ENCODE results near the gene HRH1.

DNA sequence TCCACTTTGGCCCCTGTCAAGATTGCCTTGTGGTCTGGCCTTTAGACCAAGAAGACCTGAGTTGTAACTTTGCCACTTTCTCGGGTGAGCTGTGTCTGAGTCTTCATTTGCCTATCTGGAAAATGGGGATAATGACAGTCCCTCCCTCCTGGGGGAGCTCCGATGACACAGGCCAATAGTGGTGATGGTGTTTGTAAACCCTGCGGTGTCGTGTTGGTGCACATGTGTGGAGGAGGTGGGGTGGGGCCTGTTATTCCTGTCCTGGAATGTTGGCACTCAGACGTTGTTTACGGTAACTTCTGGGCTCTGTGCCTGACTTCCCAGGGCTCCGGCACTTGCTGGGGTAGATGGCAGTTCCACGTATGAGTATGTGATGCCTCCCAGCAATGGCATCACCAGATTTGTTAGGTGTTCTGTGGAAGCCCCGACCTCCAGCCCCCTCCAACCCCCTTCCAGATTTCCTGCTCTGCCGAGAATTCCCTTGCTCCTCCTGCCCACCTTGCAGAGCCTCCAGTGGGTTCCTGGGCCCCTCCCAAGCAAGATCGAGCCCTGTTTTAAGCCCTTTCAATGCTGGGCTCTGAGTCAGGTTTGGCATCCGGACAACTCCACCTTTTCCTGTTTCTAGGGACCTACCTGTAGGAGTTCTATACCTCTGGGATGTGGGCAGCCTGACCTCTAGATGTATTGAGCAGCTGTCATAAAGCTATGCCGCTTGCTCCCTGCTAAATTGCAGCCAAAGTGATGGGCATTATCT is 31.4 kb downstream of the HRH1 start:
- no peak for TF ChIP-seq EZH2 (IDR thresholded peaks at IDR 0.05; ENCODE audit: borderline replicate concordance, low read length)
- TF ChIP-seq, protein P1, sequence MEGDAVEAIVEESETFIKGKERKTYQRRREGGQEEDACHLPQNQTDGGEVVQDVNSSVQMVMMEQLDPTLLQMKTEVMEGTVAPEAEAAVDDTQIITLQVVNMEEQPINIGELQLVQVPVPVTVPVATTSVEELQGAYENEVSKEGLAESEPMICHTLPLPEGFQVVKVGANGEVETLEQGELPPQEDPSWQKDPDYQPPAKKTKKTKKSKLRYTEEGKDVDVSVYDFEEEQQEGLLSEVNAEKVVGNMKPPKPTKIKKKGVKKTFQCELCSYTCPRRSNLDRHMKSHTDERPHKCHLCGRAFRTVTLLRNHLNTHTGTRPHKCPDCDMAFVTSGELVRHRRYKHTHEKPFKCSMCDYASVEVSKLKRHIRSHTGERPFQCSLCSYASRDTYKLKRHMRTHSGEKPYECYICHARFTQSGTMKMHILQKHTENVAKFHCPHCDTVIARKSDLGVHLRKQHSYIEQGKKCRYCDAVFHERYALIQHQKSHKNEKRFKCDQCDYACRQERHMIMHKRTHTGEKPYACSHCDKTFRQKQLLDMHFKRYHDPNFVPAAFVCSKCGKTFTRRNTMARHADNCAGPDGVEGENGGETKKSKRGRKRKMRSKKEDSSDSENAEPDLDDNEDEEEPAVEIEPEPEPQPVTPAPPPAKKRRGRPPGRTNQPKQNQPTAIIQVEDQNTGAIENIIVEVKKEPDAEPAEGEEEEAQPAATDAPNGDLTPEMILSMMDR (IDR thresholded peaks at IDR 0.05; ENCODE audit: low read length), result no peak
